NCI-H187 treated with DMSO at 0.1 percent for 48 hours (cell line): Measurements from ENCODE around the gene TFCP2L1.
"Not testable (repeated sequence)": the region's sequence is repeated elsewhere in the genome, so short reads cannot be mapped to it uniquely, and the experiment has no call there.

Source experiments
- DNase-seq: peaks from one replicate; lab custom pipeline; 2025; lab: John Stamatoyannopoulos, UW

Gene TFCP2L1

DNA sequence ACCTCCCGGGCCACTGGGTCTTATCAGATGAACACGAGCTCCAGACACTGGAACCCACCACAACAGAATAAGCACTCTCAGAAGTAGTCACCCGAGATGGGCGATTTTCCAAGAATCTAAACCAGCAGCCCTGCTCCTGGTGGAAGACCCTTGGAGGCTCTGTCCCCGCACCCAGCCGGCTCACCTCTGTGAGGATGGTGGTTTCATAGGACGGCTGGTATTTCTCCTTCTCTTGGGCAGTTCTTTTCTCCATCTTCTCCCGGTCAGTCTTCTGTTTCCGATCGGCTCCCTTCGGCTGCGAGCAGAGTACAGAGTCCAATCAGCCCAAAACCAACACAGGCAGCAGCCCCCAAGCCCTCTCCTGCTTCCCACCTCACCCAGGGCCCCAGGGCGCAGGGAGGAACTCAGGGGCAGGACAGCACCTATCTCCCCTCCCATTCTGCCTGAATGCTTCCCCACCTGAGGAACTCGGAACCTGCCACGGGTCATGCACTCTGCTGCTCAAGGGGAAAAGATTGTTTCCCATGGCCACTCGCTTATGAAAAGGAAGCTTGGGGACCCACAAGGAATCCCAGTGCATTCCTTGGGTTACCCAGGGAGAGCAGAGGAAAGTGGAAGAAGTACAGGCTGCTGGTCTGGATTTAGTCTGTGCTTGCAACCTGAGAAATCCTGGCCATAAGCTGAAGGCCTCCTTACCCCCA lies 42.7 kb downstream of the TFCP2L1 start:
- no peak for DNase-seq

DNA sequence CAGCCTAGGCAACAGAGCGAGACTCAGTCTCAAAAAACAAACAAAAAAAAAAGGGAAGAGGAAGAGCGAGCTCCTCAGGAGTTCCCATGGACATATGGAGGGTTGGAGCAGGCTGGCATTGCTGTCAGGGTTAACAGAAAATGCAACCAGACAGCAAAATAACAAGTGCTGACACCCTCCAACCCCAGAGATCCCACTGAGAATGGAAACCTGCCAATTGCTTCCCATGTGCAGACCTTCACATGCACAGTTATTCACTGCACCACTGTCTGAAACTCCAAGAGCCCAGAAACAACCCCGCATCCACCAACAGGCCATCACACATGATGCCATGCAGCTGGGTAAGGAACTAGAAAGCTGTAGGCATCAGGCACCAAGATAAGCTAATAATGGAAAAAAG lies 43.5 kb downstream of the TFCP2L1 start:
- no peak for DNase-seq

DNA sequence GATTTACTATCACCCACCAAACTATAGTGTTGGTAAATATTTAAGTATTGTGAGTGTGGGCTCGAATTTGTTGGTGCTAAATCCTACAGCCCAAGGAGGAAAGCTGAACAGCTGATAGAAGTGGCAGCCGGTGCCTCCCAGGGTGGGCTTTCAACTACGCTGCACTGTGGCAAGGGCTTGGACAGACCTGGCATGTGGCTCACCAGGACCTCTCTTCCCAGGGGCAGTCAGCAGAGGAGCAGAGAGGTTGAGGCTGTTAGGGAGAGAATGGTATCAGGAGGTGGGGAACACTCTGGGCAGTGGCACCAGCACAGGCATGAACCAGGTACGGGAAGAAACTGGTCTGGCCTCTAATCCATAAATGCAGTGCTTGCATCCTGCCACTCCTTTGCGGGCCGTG lies 44.6 kb downstream of the TFCP2L1 start:
- DNase-seq = no peak

DNA sequence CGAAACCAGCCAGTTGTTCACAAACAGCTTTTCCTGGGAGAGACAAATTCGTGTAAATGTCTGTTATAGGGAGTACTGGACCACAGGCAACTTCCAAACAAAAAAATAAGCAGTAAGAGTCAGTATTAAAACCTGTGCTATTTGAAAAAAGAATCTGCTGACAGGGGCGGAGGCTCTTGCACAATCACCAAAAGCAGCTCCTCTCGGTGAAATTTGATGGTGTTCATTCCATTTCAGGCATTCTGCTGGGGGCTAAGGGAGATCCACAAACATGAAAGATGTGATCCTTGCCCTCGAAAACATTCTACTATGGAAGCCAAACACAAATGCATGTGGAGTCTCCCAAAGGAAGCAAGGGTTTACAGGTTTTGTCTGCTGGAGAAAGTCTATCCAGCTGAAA lies 45.0 kb downstream of the TFCP2L1 start:
- DNase-seq = no peak

DNA sequence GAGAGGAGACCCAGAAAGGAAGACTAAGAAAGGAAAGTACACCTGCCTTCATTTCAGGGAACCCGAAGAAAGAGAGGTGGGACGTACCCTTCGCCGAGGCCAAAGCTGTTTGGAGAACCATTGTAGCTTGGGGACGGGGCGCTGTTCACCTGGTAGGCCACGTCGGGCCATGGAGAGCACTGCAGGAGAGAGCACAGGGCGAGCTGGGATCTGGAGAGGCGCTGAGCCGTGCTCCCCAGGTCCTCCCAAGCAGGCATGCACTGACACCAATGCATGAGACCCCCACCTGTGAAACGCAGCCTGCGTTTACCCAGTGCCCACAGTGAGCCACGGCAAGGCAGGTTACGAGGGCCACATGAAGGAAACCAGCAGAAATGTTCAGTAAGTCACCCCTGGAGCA lies 45.5 kb downstream of the TFCP2L1 start:
- DNase-seq = no peak

DNA sequence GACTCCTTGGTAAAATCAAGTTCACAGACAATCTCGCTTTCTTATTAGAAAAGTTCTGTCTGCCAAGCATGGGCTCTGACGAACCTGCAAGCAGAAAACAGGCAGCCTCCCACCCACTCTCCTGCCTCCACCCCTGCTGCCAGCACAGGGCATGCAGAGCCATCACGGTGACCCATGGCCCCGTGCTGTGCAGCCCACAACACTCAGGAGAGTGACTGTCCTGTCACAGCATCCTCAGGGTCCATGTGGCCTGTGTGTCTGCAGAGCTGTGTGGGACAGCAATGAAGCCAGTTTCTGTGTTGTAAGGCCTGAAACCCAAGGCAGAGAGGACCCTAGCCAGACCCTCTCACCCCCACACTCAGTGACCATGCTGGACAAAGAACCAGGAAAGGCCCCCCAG lies 46.2 kb downstream of the TFCP2L1 start:
- DNase-seq = no peak

DNA sequence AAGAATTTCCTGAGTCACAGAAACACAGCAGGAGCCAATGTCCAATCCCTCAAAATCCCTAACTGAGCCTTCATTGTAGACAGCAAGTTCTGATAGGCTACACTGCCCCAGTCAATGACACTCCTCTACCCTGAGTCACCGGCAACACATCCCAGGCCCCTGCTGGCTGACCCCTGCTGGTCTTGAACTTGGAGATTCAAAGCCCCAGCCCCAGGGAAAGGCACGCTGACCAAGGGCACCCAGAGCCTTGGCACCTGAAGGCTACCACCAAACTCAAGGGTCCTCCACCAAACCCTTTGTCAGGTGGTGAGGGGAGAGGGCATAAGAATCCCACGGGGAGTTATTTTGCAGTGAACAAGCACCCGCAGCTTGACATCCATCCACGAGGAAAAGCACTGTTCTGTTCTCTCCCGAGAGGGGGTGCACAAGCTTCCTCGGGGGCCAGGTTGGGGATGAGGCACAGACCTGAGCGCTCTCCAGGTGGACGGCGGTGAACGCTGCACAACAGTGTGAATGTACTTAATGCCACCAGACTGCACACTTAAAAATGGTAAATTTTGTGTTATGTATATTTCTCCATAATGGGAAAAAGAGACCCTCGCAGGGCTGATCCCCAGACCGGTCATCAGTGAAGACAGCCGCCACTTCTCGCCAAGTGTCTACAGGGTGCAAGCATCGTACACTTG lies 46.9 kb downstream of the TFCP2L1 start:
- no peak for DNase-seq

DNA sequence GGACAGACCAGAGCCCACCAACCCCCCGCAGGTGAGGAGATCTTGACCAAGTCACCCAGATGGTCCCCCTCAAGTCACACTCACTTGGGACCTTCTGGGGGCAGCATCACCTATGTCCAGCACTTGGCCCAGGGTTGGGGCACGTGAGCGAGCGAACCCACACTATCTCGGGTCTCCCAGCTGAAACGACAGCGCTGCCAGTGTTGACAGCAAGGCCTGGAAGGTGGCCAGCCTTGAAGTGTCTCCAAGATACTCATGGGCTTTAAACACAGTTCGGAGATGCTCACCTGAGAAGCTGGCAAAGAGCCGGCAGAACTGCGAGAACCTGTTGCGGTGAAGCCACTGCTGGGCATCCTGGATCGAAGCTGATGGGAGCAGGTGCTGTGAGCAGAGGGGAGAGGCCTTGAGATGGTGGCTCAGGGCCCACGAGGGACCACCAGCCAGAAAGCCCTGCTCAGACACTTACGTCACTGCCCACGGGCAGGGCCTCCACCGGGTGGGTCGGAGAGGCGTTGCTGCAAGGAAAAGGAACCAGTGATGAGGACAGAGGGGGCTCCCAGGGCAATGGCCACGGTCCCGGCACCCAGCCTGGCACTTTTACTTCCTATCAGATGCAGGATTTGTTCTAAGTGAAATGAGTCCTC lies 47.5 kb downstream of the TFCP2L1 start:
- DNase-seq = no peak

DNA sequence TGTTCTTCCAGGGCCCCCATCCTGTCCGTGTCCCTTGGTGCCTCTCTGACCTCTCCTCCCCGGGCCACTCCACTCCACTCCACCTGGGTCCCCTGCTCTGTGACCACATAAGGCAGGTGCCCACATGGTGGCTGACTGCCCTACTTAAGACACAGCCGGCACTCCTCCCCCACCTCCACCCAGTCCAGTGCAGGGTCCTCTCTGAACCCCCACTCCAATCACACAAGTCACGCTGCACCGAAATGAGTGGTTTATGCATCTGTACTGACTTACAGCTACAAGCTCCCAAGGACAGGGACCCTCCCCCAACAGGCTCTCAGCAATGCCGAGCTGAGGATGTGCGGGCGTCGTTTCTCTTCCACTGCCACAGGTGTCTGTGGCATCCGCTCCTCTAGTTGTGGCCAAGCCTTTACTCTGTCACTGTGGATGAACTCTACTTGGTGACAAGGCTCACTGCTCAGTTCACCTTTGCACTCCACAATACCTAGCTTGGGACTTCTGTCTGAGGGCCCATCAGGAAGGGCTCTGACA lies 48.3 kb downstream of the TFCP2L1 start:
- DNase-seq = no peak

DNA sequence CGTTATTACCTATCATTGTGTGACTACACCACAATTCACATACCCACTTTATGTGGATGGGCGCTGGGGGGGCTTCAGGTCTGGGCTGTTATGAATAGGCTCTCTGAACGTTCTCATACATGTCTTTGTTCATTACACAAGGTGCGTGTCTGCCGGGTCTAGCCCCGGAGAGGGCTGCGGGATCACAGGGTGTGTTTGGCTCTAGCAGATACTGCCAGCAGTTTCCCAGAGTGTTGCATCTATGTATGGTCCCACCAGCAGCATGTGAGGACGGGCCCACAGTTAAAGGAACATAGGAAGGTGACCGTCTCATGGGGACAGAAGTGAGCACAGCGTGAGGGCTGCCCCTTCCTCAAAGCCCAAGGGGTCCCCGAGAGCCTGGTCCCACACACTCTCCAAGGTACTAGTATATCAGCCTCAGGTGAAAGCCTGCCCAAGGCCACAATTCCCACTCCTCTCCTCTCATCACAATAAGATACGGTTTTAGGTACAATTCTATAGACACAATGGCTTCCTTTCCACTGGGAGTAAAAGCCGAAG lies 48.8 kb downstream of the TFCP2L1 start:
- no peak for DNase-seq

DNA sequence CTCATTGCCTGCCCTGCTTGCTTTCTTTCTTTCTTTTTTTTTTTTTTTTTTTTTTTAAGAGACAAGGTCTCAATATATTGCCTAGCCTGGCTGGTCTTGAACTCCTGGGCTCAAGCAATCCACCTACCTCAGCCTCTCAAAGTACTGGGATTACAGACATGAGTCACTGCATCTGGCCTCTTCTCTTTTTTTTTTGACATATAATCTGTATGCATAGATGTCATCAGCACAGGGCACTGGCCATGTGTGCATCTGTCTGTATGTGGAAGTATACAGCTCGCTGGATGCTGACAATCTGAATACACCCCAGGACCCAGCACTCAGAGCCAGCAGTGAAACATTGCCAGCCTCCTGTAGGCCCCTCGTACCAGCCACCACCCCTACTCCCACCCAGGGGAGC lies 49.5 kb downstream of the TFCP2L1 start:
- no peak for DNase-seq

DNA sequence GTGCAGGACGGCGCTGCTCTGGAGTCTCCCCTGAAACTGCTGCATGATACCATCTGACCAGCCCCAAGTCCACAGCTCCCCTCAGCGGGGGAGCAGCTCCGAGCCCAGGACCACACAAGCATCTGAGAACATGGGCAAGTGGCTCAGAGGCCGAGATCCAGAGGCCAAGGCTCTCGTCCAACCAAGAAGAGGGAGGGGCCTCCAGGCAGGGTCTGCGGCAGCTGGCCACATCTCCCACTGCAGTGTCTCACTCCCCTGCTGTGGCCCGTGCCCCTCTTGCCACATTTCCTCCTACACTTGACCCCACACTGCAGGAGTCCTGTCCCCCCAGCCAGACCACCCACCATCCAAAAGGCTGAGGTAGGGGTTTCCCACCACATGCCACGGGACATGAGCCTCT lies 50.2 kb downstream of the TFCP2L1 start:
- DNase-seq = no peak

DNA sequence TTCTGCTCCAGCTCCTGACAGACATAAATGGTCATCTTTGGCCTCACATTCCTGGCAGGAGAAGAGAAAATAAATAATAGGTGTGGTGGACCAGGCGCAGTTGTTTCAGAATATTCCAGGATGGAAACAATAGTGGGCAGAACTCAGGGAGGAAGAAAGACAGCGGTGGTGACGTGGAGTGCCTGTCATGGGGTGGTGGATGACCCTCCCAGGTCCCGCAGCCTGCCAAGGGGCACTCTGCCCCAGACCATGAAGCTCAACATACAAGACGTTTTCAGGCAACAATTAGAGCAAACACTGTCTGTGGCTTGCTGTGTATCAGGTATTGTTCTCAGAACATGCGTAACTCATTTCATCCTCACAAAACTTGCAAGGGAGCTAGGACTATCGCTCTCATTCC lies 50.9 kb downstream of the TFCP2L1 start:
- no peak for DNase-seq

DNA sequence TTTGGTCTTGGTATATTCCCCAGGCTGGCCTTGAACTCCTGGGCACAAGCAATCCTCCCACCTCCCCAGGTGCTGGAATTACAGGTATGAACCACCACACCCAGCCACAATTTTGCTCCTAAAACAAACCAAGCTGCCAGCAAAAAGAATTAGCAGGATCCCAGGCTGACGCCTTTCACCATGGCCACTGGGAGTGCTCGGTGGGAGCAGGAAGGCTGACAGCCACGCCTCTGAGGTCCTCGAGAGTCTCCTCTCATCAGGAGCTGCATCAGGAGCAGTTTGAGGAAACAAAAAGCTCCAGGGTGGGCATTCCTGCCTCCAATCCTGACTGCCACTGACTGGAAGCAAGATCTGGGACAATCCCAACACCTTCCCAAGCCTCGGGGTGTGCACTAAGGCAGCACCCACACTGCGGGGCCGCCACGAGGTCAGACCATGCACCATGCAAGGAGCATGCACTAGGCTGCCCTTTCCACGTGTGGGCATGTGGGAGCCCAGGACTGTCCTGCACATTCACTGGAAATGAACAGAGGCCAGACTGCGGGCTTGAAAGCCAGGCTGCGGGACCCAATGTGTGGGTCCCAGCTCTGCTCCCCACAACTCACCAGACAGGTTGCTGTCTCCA lies 51.4 kb downstream of the TFCP2L1 start:
- no peak for DNase-seq

DNA sequence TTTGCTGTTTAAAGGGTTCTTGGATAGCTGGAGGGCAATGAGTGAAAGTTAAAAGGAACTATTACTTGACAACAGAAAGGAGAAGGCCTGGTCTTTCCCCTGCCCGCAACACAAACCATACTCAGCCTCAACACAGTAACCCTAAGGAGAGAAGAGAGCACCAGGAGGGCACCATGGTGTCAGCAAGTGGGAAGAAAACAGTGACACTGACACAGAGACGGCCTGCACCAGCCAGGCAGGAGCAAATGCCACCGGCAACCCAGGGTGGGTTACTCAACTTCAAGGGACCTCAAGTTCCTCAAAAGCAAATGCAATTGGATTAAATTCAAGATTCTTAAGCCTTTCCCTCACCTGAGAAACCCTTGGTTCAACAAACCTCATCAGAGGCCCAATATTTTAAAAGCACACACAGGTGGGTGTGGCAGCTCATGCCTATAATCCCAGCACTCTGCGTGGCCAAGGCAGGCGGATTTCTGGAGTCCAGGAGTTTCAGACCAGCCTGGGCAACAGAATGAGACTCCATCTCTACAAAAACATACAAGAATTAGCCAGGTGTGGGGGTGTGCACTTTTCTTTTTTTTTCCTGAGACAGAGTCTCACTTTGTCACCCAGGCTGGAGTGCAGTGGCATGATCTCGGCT lies 52.3 kb downstream of the TFCP2L1 start:
- DNase-seq = no peak

DNA sequence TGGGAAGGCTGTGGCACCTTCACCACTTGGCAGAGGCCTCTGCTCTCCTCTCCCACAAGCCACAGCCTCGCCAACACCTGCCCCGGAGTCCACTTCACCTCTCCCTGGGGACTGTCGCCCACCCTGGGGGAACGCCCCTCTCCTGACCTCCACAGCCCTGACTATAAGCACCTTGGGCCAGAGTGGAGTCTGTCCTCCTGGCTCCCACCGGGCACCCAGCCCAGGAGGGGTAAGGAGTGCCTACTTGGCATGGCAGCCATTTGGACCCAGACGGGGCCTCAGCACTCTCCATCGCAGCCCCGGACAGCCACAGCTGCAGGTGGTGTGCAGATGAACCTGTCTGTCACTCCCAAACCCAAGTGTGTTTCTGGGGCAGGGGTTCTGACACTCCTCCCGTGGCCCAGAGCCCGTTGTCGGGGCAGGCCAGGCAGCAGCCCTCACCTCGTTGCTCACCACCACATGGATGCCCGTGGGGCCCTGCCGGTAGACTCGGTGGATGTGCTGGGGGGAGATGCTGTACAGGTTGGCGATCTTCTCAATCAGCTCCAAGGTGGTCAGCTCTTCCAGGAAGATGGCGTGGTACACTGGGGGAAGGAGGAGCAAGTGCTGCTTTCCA lies 53.5 kb downstream of the TFCP2L1 start:
- DNase-seq = no peak

DNA sequence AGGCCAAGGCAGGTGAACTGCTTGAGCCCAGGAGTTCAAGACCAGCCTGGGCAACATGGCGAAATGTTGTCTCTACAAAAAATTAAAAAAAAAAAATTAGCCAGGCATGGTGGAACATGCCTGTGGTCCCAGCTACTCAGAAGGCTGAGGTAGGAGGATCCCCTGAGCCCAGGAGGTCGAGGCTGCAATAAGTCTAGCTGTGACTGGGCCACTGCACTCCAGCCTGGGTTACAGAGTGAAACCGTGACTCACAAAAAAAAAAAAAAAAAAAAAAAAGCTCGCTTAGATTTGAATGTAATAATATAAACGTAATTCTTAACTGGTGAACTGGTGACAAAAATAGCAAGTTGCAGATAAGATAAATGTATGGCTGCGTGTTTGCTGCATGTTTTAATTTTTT lies 56.5 kb downstream of the TFCP2L1 start:
- no peak for DNase-seq

DNA sequence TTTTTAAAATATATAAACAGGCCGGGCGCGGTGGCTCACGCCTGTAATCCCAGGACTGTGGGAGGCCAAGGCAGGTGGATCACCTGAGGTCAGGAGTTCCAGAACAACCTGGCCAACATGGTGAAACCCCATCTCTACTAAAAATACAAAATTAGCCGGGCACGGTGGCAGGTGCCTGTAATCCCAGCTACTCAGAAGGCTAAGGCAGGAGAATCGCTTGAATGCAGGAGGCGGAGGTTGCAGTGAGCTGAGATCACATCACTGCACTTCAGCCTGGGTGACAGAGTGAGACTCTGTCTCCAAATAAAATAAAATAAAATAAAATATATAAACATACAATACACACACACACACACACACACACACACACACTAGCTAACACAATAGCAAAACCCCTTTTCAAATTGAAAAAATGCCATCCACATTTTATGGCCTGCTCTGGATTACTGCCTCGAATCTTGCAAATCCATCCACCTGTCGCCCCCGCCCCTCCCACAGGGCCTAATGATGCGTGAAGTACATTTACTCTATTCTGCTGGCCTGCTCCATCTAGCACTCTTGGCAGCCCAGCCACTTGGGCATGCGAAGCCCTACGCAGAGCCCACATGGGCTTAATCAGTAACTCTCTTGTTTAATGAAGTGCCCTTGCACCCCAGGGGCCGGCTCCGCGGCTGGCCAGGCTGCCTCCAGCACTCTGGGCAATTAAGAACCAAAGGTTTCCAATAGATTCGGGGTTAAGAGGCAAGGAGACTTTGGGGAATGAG lies 57.4 kb downstream of the TFCP2L1 start:
- DNase-seq = peak; percentile 65

DNA sequence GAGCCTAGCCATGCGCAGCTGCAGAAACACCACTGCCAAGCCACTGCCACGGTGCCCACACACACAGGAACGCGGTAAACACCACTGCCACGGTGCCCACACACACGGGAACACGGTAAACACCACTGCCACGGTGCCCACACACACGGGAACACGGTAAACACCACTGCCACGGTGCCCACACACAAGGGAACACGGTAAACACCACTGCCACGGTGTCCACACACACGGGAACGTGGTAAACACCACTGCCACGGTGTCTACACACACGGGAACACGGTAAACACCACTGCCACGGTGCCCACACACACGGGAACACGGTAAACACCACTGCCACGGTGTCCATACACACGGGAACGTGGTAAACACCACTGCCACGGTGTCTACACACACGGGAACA lies 59.3 kb downstream of the TFCP2L1 start:
- DNase-seq = not testable (repeated sequence)

DNA sequence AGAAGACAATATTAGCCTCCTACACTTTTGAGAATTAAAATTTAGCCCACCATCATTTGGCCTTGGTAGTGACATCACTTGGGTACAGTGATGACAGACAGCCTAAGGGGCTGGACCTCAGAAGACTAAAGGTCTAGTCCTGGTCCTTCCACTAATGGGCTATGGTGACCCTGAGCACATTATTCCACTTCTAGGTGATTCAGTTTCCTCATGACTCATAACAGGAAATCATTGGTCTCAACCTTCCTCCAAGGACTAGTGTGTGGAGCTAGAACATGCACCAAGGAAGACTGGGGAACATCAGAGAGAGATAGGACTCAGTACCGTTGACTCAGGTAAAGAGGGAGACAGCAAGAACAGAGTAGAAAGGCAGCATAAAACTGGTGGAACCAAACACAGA lies 64.0 kb downstream of the TFCP2L1 start:
- DNase-seq = no peak

DNA sequence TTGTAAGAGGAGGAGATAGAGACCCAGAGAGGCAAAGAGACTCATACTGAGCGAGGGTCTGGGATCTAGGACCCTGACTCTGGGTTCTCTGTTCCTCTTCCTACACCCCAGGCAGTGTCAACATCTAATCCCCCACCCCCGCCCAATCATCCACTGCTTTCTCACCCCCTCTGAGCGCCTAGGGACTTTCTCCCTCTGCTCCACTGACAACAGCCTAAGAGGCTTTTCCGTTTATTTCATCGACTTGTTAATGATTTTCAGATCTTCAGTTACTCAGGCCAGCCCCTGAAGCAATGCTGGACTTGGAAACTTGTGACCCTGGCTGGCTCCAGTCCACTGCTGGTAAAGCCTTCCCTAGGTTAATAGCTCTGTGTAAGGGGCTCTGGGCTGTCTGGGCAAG lies 65.1 kb downstream of the TFCP2L1 start:
- DNase-seq = no peak
